ENCODE data around the gene EPB41. TPM values are rescaled to one million over a fixed set of nuclear protein-coding genes. Genes with fewer than 3 reads are reported as not detected.
"Not testable (repeated sequence)": the region's sequence is repeated elsewhere in the genome, so short reads cannot be mapped to it uniquely, and the experiment has no call there.

Gene EPB41
- total and polyA plus RNA-seq, 9 of the 15 experiments (the other 6 are each of a cell fraction or from before 2014, with no cell fraction given), result 3.7 to 213 (median 141) TPM

GRCh38 chr1:29148656-29149491 lies 234.5 kb downstream of the EPB41 start:
- ChIA-PET POLR2A (interaction anchor here (1.0 kb wide), 2 partner anchors 18 to 33 kb away, joined by 3 read pairs; no protein-coding TSS in a partner anchor), CTCF (ENCODE audit: low intra/inter-chr PET ratio) (no interaction called here)
- Histone ChIP-seq H3K9me3 (replicated peaks; ENCODE audit: control insufficient read depth, insufficient read depth, low read depth, low read length) (no peaks in the 10 kb centered on the region), H3K9ac (ENCODE audit: insufficient read depth in 1 of 2, low read depth in 2 of 2, low read length in 2 of 2) (no peak overlapping the region), H3K4me1 (replicated peaks in 1 of 2; ENCODE audit: control insufficient read depth in 2 of 2, insufficient read depth in 2 of 2, low read length in 2 of 2) (peaks cover 2 to 4% of the 10 kb centered on the region in 2 experiments; a peak in 3 of 5 replicates), H3K4me2 (ENCODE audit: insufficient read depth, low read length) (no peak overlapping the region), H3K9me1 (ENCODE audit: control insufficient read depth, insufficient read depth, low read length) (no peaks in the 10 kb centered on the region), H4K20me1 (replicated peaks; ENCODE audit: control insufficient read depth, insufficient read depth, low read length) (no peaks in the 10 kb centered on the region), H3K4me3 (no peak overlapping the region), H3K27ac (ENCODE audit: extremely low read depth, low read depth, low read length) (no peak overlapping the region), H3K36me3 (ENCODE audit: control insufficient read depth, insufficient read depth, low read length) (peaks cover 83% of the 10 kb centered on the region), H3K79me2 (ENCODE audit: control insufficient read depth, insufficient read depth, low read length) (peaks cover 25% of the 10 kb centered on the region; the same call in 2 of the 3 replicates), H3K27me3 (ENCODE audit: control insufficient read depth in 2 of 2, insufficient read depth in 2 of 2, low read length in 2 of 2) (no peaks in the 10 kb centered on the region), H2AFZ (ENCODE audit: low read depth, low read length) (no peak overlapping the region)
- BruUV-seq (replicated peaks), result no TSS peak
- TF ChIP-seq POLR2A (conservative IDR thresholded peaks at IDR 0.05) (peak; percentile 45; the same call in 1 of the 2 replicates), DMBX1 (CRISPR knock-in tag; IDR thresholded peaks at IDR 0.05; ENCODE audit: borderline replicate concordance) (no peak), POLR2G (IDR thresholded peaks at IDR 0.05; ENCODE audit: low read depth, low read length) (peak; percentile 53; the same call in 1 of the 2 replicates), ZNF589 (CRISPR knock-in tag; IDR thresholded peaks at IDR 0.05; ENCODE audit: low read depth) (no peak), SUPT5H (IDR thresholded peaks at IDR 0.05) (peak; percentile 50)
- intact Hi-C loops (cut with micrococcal nuclease) (no loop called here), in situ Hi-C loops (cut with MboI) (no loop called here)
- no peak for DNase-seq (ENCODE audit: extremely low read depth in 1 of 4, low spot score in 3 of 4)
- WGBS (ENCODE audit: insufficient coverage, low coverage, missing lambda C conversion rate), result 95% methylated on average over 32 of the region's 35 CpGs
- FAIRE-seq, result no peak
- no peak for ATAC-seq

- H3K27me3 ChIP-seq (ENCODE audit: control insufficient read depth in 2 of 2, insufficient read depth in 2 of 2, low read length in 2 of 2); H3K4me1 ChIP-seq (replicated peaks in 1 of 2; ENCODE audit: control insufficient read depth in 2 of 2, insufficient read depth in 2 of 2, low read length in 2 of 2); BruUV-seq (replicated peaks); H3K4me3 ChIP-seq; H3K27ac ChIP-seq (ENCODE audit: extremely low read depth, low read depth, low read length); CTCF ChIA-PET (ENCODE audit: low intra/inter-chr PET ratio); in situ Hi-C loops (cut with MboI); H3K9ac ChIP-seq (ENCODE audit: insufficient read depth in 1 of 2, low read depth in 2 of 2, low read length in 2 of 2); H3K4me2 ChIP-seq (ENCODE audit: insufficient read depth, low read length); H3K9me3 ChIP-seq (replicated peaks; ENCODE audit: control insufficient read depth, insufficient read depth, low read depth, low read length); ATAC-seq; H2AFZ ChIP-seq (ENCODE audit: low read depth, low read length); intact Hi-C loops (cut with micrococcal nuclease); H3K9me1 ChIP-seq (ENCODE audit: control insufficient read depth, insufficient read depth, low read length); DNase-seq (ENCODE audit: extremely low read depth in 1 of 4, low spot score in 3 of 4); FAIRE-seq; H4K20me1 ChIP-seq (replicated peaks; ENCODE audit: control insufficient read depth, insufficient read depth, low read length): not testable (repeated sequence)
- H3K79me2 ChIP-seq (ENCODE audit: control insufficient read depth, insufficient read depth, low read length), result peaks cover 39% of the 10 kb centered on the region
- 96% methylated on average over 9 of the region's 9 CpGs for WGBS (ENCODE audit: insufficient coverage, low coverage, missing lambda C conversion rate)
- POLR2A ChIA-PET, result interaction anchor here (0.7 to 1.0 kb wide), 2 partner anchors 17 to 738 kb away, joined by 3 to 4 read pairs; no protein-coding TSS in a partner anchor
- peaks cover 95% of the 10 kb centered on the region for H3K36me3 ChIP-seq (ENCODE audit: control insufficient read depth, insufficient read depth, low read length)
Observed at GRCh38 chr1:29150346-29150745, 236.0 kb downstream of the EPB41 start.
